T-helper 9 cell (primary cell): ENCODE measurements around the gene SRRM3.
A peak's percentile ranks its signal among the peaks of the same experiment; 100 is the strongest.
"Not testable (repeated sequence)": the region's sequence is repeated elsewhere in the genome, so short reads cannot be mapped to it uniquely, and the experiment has no call there.

Source experiments
- DNase-seq: peaks from one replicate; pipeline ENCODE4 v3.0.0-alpha.2; 2020

SRRM3 gene

GRCh38 chr7:76292911-76293310 lies 91.2 kb downstream of the SRRM3 start:
- not testable (repeated sequence) for DNase-seq

DNA sequence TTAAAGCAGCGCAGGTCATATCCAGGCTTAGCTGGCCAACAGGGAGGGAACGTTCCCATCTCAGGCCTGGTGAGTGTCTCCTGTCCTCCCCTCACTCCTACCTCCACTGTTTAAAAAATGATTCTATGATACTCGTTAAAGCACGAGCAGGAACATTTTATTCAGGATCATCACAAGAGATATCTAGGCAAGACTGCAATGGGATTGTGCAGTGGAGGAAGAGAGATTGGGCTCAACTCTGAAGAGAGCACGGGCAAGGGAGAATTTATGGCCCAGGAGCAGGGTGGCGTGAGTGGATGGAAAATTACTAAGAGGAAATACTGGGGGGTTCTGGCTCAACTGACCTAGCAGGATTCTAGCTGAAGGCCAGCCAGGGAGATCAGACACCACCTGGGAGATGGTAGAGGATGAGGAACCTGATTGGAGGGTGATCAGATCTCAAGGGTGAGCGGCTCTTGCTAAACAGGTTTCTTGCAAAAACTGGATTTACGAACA lies 91.8 kb downstream of the SRRM3 start:
- no peak for DNase-seq

- no peak for DNase-seq
These were observed 92.8 kb downstream of the SRRM3 start for GRCh38 chr7:76294344-76295024.

GRCh38 chr7:76296743-76297740 lies 95.3 kb downstream of the SRRM3 start:
- DNase-seq: no peak

- DNase-seq: no peak
These were observed 98.6 kb downstream of the SRRM3 start for GRCh38 chr7:76300166-76300731.

GRCh38 chr7:76301000-76301399 lies 99.3 kb downstream of the SRRM3 start:
- no peak for DNase-seq

DNA sequence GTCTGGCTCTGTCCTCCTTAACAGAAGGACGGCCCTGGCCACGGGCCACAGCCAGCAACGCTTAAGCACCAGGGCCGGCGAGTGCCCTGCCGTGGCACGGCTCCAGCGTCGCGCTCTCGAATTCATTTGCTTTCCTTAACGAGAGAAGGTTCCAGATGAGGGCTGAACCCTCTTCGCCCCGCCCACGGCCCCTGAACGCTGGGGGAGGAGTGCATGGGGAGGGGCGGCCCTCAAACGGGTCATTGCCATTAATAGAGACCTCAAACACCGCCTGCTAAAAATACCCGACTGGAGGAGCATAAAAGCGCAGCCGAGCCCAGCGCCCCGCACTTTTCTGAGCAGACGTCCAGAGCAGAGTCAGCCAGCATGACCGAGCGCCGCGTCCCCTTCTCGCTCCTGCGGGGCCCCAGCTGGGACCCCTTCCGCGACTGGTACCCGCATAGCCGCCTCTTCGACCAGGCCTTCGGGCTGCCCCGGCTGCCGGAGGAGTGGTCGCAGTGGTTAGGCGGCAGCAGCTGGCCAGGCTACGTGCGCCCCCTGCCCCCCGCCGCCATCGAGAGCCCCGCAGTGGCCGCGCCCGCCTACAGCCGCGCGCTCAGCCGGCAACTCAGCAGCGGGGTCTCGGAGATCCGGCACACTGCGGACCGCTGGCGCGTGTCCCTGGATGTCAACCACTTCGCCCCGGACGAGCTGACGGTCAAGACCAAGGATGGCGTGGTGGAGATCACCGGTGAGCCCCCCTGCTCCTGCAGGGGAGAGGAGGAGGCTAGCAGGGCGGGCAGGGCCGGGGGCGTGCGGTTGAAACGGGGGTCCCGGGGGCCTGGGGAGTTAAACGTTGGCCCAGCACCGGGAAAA lies 100.9 kb downstream of the SRRM3 start, which contains the start of gene HSPB1:
Gene HSPB1, plus strand, starts transcription at position 327 of the 855 bp plus-strand sequence. Its CDS starts 40 bp downstream, at position 367.
- DNase-seq: peak; percentile 54

GRCh38 chr7:76303202-76304147 lies 101.8 kb downstream of the SRRM3 start:
- DNase-seq: peak; percentile 84

GRCh38 chr7:76304888-76305375 lies 103.2 kb downstream of the SRRM3 start:
- DNase-seq: no peak

- not testable (repeated sequence) for DNase-seq
These were observed 107.2 kb downstream of the SRRM3 start for GRCh38 chr7:76308874-76309273.

GRCh38 chr7:76309341-76310101 lies 107.8 kb downstream of the SRRM3 start:
- DNase-seq: not testable (repeated sequence)

GRCh38 chr7:76310102-76310957 lies 108.6 kb downstream of the SRRM3 start:
- no peak for DNase-seq

GRCh38 chr7:76311838-76312237 lies 110.1 kb downstream of the SRRM3 start:
- DNase-seq: not testable (repeated sequence)

DNA sequence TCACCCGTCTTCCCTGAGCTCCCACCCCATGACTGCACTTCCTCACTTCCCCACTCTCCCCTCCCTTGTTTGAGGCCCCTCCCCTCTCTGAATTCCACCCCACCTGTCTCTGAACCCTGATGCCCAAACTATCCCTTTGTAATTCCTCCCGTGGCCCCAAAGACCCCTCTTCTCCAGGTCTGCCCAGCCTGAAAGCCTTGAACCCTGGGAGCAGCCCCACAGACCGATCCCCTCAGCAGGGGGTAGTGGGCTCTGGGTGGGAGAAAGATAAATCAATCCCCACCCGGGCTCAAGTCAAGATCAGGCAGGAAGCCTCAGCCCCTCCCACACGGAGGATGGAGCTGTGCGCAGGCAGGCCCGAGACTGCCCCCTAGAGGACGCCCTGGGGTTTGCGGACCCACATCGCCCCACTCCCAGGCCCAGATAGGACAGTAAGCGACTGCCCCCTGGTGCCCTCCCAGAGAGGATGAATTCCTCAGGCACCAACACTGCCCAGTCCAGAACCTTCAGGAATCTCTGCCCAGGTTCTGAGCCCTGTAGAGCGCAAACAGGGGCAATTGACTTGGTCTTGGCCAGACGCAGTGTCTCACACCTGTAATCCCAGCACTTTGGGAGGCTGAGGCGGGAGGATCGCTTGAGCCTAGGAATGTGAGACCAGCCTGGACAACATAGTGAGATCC lies 112.5 kb downstream of the SRRM3 start:
- peak; percentile 97 for DNase-seq

DNA sequence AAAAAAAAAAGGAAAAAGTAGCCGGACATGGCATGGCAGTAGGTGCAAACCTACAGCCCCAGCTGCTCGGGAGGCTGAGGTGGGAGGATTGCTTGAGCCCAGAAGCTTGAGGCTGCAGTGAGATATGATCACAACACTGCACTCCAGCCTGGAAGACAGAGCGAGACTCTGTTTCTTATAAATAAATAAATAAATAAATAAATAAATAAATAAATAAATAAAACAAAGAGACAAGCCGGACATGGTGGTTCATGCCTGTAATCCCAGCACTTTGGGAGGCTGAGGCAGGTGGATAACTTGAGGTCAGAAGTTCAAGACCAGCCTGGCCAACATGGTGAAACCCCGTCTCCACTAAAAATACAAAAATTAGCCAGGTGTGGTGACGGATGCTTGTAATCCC lies 113.0 kb downstream of the SRRM3 start:
- DNase-seq: not testable (repeated sequence)

- no peak for DNase-seq
These were observed 113.7 kb downstream of the SRRM3 start for GRCh38 chr7:76315364-76315763.

DNA sequence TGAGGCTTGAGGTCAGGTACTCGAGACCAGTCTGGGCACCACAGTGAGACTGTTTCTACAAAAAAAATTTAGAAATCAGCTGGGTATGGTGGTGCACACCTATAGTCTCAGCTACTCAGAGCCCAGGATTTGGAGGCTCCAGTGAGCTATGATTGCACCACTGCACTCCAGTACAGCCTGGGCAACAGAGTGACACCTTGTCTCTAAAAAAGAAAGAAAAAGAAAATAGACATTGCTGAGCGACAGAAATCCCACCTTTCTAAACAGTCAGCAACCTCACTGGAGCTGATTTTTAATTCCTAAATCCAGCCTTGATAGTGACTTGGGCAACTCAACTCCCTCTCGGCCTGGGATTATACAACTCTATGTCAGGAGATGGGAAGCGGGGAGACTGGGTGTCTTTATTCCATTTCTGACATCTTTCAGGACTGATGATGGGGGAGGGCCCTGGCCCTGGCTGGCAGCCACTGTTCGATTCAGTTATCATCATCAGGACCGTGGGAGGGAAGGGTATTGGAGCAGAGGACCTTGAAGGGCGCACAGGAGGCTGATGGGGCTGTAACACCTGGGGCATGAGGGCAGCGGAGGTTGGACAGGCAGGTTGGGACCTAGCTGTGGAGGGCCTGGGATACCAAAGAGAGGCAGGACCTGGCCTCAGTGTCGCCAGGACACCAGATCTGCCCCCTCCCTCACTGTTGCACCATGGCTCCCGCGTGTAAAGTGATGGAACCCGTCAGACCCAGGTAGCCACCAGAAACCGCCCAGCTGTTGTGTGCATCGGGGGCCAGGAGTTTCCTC lies 115.5 kb downstream of the SRRM3 start:
- no peak for DNase-seq
